ENCODE measurements around the gene WDR4.

WDR4 gene

GRCh38 chr21:42873096-42873495 is 6.2 kb downstream of the WDR4 start:
- H3K4me3 ChIP-seq (ENCODE audit: low read length) = no peak overlapping the region
- TF ChIP-seq, protein P1, sequence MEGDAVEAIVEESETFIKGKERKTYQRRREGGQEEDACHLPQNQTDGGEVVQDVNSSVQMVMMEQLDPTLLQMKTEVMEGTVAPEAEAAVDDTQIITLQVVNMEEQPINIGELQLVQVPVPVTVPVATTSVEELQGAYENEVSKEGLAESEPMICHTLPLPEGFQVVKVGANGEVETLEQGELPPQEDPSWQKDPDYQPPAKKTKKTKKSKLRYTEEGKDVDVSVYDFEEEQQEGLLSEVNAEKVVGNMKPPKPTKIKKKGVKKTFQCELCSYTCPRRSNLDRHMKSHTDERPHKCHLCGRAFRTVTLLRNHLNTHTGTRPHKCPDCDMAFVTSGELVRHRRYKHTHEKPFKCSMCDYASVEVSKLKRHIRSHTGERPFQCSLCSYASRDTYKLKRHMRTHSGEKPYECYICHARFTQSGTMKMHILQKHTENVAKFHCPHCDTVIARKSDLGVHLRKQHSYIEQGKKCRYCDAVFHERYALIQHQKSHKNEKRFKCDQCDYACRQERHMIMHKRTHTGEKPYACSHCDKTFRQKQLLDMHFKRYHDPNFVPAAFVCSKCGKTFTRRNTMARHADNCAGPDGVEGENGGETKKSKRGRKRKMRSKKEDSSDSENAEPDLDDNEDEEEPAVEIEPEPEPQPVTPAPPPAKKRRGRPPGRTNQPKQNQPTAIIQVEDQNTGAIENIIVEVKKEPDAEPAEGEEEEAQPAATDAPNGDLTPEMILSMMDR (conservative IDR thresholded peaks at IDR 0.05; ENCODE audit: low read depth, low read length) = no peak
- DNase-seq (ENCODE audit: low read depth) = no peak

- DNase-seq (ENCODE audit: low read depth) = no peak
- TF ChIP-seq, protein P1 (conservative IDR thresholded peaks at IDR 0.05; ENCODE audit: low read depth, low read length) = no peak
- no peak overlapping the region for H3K4me3 ChIP-seq (ENCODE audit: low read length)
These were observed 11.1 kb downstream of the WDR4 start for GRCh38 chr21:42868196-42868595.

DNA sequence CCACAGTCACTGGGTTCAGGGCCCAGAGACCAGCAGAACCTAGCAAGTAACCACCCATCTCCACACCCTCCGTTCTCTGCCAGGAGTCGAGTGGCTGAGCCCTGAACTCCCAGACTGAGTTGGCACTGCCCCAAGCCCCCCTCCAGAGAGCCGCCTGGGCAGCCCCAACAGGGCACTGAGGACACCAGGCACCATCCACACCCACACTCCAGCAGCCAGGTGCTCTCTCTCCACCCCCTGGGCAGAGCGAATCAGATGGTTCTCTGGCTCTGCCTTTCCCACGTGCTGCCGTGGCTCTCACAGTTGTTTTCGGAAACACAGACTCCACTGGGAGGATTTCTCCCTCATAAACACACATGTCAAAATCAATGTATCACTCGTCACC is 13.6 kb downstream of the WDR4 start:
- no peak overlapping the region for H3K4me3 ChIP-seq (ENCODE audit: low read length)
- TF ChIP-seq, protein P1 (conservative IDR thresholded peaks at IDR 0.05; ENCODE audit: low read depth, low read length) = no peak
- no peak for DNase-seq (ENCODE audit: low read depth)

DNA sequence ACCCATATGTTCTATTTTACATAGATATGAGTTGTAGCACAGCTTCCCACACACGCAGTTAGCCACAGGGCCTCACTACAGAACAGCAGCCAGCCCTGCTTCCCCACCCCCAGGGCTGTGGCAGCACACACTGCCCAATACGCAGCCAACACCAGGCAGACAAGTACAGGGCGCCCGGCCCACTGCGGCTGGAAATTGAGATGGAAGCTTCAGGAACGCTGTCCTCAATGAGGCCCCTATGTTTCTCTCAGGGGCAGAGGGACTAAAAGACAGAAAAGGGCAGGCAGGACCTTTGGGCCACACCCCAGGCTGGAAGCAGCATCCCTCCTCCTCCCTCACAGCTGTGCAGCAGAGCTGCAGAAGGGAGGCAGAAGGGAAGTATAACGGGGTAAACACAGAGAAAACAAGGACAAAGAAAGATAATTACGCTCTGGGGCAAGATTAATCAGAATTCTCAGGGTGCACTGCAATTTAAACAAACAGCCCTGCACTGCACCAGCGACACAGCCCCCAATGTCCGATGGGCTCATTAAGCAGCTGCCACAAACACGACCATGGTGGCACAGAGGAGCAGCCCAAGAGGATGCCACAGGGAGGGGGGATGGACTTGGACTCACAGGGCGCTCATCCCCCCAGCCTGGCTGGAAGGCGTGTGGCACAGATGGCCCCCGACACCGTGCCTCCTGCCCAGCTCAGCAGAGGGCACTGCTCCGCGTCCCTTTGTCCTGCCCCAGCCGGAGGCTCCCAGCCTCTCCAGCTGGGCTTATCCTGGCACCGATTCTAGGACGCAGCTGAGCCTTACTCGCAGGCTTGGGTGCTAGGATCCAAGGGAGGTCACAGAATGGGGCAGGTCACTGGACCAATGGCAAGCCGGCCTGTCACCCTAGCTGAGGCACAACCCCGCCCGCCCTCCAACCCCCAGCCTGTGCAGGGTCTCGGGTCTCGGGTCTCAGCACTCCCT is 14.2 kb downstream of the WDR4 start:
- DNase-seq (ENCODE audit: low read depth) = no peak
- no peak overlapping the region for H3K4me3 ChIP-seq (ENCODE audit: low read length)
- TF ChIP-seq, protein P1 (conservative IDR thresholded peaks at IDR 0.05; ENCODE audit: low read depth, low read length) = no peak

- H3K4me3 ChIP-seq (ENCODE audit: low read length) = no peak overlapping the region
- TF ChIP-seq, protein P1 (conservative IDR thresholded peaks at IDR 0.05; ENCODE audit: low read depth, low read length) = no peak
- no peak for DNase-seq (ENCODE audit: low read depth)
These were observed 15.1 kb downstream of the WDR4 start for GRCh38 chr21:42864286-42864685.

DNA sequence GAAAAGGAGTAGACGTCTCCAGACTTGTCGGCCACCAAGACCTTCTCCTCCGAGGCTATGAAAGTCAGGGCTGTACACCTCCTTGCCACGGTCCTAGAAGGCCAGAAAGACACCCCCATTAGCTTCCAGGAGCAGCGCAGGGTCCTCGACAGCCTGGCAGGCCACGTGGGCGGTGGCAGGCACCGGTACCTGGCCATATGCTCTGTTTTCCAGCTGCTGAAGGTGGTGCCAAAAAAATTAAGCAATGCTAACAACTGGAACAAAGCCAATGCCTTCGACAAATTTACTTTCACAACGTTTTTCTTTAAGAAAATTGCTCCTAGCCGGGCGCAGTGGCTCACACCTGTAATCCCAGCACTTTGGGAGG is 15.9 kb downstream of the WDR4 start:
- H3K4me3 ChIP-seq (ENCODE audit: low read length) = no peak overlapping the region
- TF ChIP-seq, protein P1 (conservative IDR thresholded peaks at IDR 0.05; ENCODE audit: low read depth, low read length) = no peak

More for the DNA sequence above, 15.9 kb downstream of the WDR4 start:
- no peak for DNase-seq (ENCODE audit: low read depth)
